HepG2 (cell line): ENCODE measurements around the gene C19orf73. TPM values are rescaled to one million over a fixed set of nuclear protein-coding genes. Genes with fewer than 3 reads are reported as not detected.
A peak's percentile ranks its signal among the peaks of the same experiment; 100 is the strongest.

Experiments
- AGO1 ChIP-seq: fragments of 200-400 bp; formaldehyde crosslinking; IDR thresholded peaks from 2 replicates; pipeline ENCODE4 v1.6.1; 2017; ENCODE audit warnings: mild to moderate bottlenecking, low read depth, low read length, moderate library complexity; ENCODE audit not compliant: poor library complexity, severe bottlenecking
- ATF2 ChIP-seq: sonication (generic); formaldehyde crosslinking; IDR thresholded peaks from 2 replicates; pipeline ENCODE4 v1.4.0; 2020; ENCODE audit warnings: missing genetic modification reagents
- BRD4 ChIP-seq: sonication (generic); formaldehyde crosslinking; IDR thresholded peaks from 2 replicates; pipeline ENCODE4 v1.4.0; 2020; ENCODE audit warnings: missing genetic modification reagents
- ELF1 ChIP-seq: sonication (generic); formaldehyde crosslinking; IDR thresholded peaks from 2 replicates; pipeline ENCODE4 v1.4.0; 2020; ENCODE audit warnings: missing genetic modification reagents
- ETV5 ChIP-seq: IDR thresholded peaks from 2 replicates; pipeline ENCODE4 v1.6.1; 2018; ENCODE audit warnings: missing biosample characterization, missing genetic modification reagents, inconsistent platforms, borderline replicate concordance
- FOXJ3 ChIP-seq: sonication (generic); formaldehyde crosslinking; IDR thresholded peaks from 2 replicates; pipeline ENCODE4 v1.4.0; 2020; ENCODE audit warnings: missing genetic modification reagents, mild to moderate bottlenecking, borderline replicate concordance
- GABPA ChIP-seq, 2 experiments: IDR thresholded peaks; 2 replicates each; pipeline ENCODE4 v1.6.1; 2011 to 2016; ENCODE audit warnings: low read depth in 2 of 2, low read length in 1 of 2, missing biosample characterization in 1 of 2, missing genetic modification characterization in 1 of 2
- GTF2F1 ChIP-seq: fragments of 150-350 bp; IDR thresholded peaks from 2 replicates; pipeline ENCODE4 v1.6.1; 2014; ENCODE audit warnings: low read length
- MXD1 ChIP-seq: sonication (generic); formaldehyde crosslinking; IDR thresholded peaks from 2 replicates; pipeline ENCODE4 v1.4.0; 2020; ENCODE audit warnings: mild to moderate bottlenecking, missing genetic modification reagents
- NCOR1 ChIP-seq: fragments of 200-600 bp; sonication (generic); IDR thresholded peaks from 2 replicates; pipeline ENCODE4 v1.7.0; 2017; ENCODE audit warnings: antibody characterized with exemption, low read length, borderline replicate concordance
- NONO ChIP-seq, 2 experiments: fragments of 450-650 bp in 1 of 2; sonication (generic) in 1 of 2; formaldehyde crosslinking in 1 of 2; IDR thresholded peaks in 1 of 2; conservative IDR thresholded peaks in 1 of 2; 2 replicates each; pipeline versions ENCODE4 v1.6.1 to v1.8.0; 2017 to 2022; ENCODE audit warnings: mild to moderate bottlenecking in 1 of 2, missing genetic modification reagents in 1 of 2, moderate library complexity in 1 of 2
- PRDM10 ChIP-seq: sonication (generic); formaldehyde crosslinking; IDR thresholded peaks from 2 replicates; pipeline ENCODE4 v1.4.0; 2020; ENCODE audit warnings: low read depth, missing genetic modification reagents
- SP5 ChIP-seq: IDR thresholded peaks from 2 replicates; pipeline ENCODE4 v1.6.1; 2016; ENCODE audit warnings: low read depth, borderline replicate concordance
- TBL1XR1 ChIP-seq: fragments of 150-350 bp; IDR thresholded peaks from 2 replicates; pipeline ENCODE4 v1.6.1; 2014; ENCODE audit warnings: borderline replicate concordance, low read length; ENCODE audit not compliant: partially characterized antibody
- TCF7 ChIP-seq: sonication (generic); IDR thresholded peaks from 2 replicates; pipeline ENCODE4 v1.6.1; 2016; ENCODE audit warnings: antibody characterized with exemption, low read depth
- ZBTB34 ChIP-seq: sonication (generic); formaldehyde crosslinking; IDR thresholded peaks from 2 replicates; pipeline ENCODE4 v1.8.0; 2022; ENCODE audit warnings: mild to moderate bottlenecking, missing genetic modification reagents
- ZFP90 ChIP-seq: sonication (generic); formaldehyde crosslinking; IDR thresholded peaks from 2 replicates; pipeline ENCODE4 v1.8.0; 2022; ENCODE audit warnings: missing genetic modification reagents, mild to moderate bottlenecking, inconsistent platforms, borderline replicate concordance
- ZNF317 ChIP-seq: sonication (generic); formaldehyde crosslinking; IDR thresholded peaks from 2 replicates; pipeline ENCODE4 v1.5.0; 2020; ENCODE audit warnings: mild to moderate bottlenecking, missing genetic modification reagents
- ZNF367 ChIP-seq: sonication (generic); formaldehyde crosslinking; IDR thresholded peaks from 2 replicates; pipeline ENCODE4 v1.4.0; 2020; ENCODE audit warnings: missing genetic modification reagents, borderline replicate concordance
- ZNF547 ChIP-seq: sonication (generic); formaldehyde crosslinking; IDR thresholded peaks from 2 replicates; pipeline ENCODE4 v1.5.1; 2020; ENCODE audit warnings: mild to moderate bottlenecking, missing genetic modification reagents
- ZNF572 ChIP-seq: sonication (generic); formaldehyde crosslinking; IDR thresholded peaks from 2 replicates; pipeline ENCODE4 v1.5.1; 2020; ENCODE audit warnings: mild to moderate bottlenecking, missing genetic modification reagents
- ZNF740 ChIP-seq: sonication (generic); formaldehyde crosslinking; IDR thresholded peaks from 2 replicates; pipeline ENCODE4 v1.4.0; 2020; ENCODE audit warnings: missing genetic modification reagents
- ZNF75D ChIP-seq: sonication (generic); formaldehyde crosslinking; IDR thresholded peaks from 2 replicates; pipeline ENCODE4 v1.8.1; 2023; ENCODE audit warnings: missing genetic modification reagents, mild to moderate bottlenecking, borderline replicate concordance
- polyA plus RNA-seq, 8 experiments: library from polyadenylated mRNA; depleted of rRNA in 3 of 8; stranded (reverse) in 7 of 8; unstranded in 1 of 8; fragments of >200 nt; fragmentation: Illumina TruSeq in 4 of 8; extraction: Trizol in 4 of 8; gene quantifications; 2 replicates each; pipeline versions ENCODE4 v1.2.1 to v1.2.3, GENCODE V29; 2011 to 2016; ENCODE audit warnings: low read depth in 4 of 8, missing spikeins in 1 of 8, mixed read lengths in 1 of 8; ENCODE audit not compliant: insufficient read depth in 1 of 8
- total RNA-seq, 5 experiments: library from RNA; depleted of rRNA; stranded (reverse); fragments of >200 nt; fragmentation: Illumina TruSeq; extraction: Trizol; gene quantifications; 2 replicates each; pipeline ENCODE4 v1.2.3, GENCODE V29; 2016; ENCODE audit warnings: low read depth in 1 of 5

C19orf73 gene
- total and polyA plus RNA-seq, 2 of the 13 experiments (the other 11 are each of a cell fraction or from before 2014, with no cell fraction given) = 1.4 to 1.5 TPM

GRCh38 chr19:49149652-49150105 lies 30.7 kb upstream of the C19orf73 start (continued):
- TF ChIP-seq NONO (IDR thresholded peaks at IDR 0.05) (no peak), NONO (CRISPR knock-in tag; conservative IDR thresholded peaks at IDR 0.05) (peak; percentile 54; the same call in 1 of the 2 replicates), ETV5 (CRISPR knock-in tag) (no peak), PRDM10 (CRISPR knock-in tag) (peak; percentile 97), TBL1XR1 (no peak), AGO1 (no peak), NCOR1 (peak; percentile 24; the same call in 1 of the 2 replicates), MXD1 (no peak; the same call in 1 of the 2 replicates), ZNF367 (CRISPR knock-in tag) (no peak), ZNF75D (CRISPR knock-in tag) (no peak), TCF7 (no peak), ZFP90 (CRISPR knock-in tag) (no peak), FOXJ3 (no peak), ATF2 (no peak), ZNF547 (CRISPR knock-in tag) (0 out of 2 replicates have a peak, but pooled peaks have one; percentile 89), GABPA (IDR thresholded peaks at IDR 0.05; ENCODE audit: low read depth, low read length) (no peak), GABPA (CRISPR knock-in tag; IDR thresholded peaks at IDR 0.05; ENCODE audit: low read depth) (peak; percentile 10; the same call in 1 of the 2 replicates), ZNF317 (CRISPR knock-in tag) (no peak), ELF1 (CRISPR knock-in tag) (no peak), ZNF572 (CRISPR knock-in tag) (peak; percentile 21; the same call in 1 of the 2 replicates), SP5 (CRISPR knock-in tag) (no peak), GTF2F1 (no peak), BRD4 (CRISPR knock-in tag) (no peak), ZNF740 (CRISPR knock-in tag) (0 out of 2 replicates have a peak, but pooled peaks have one; percentile 47), ZBTB34 (no peak)
